ENCODE results near the gene AZU1.

- TF ChIP-seq POLR2AphosphoS5 (IDR thresholded peaks at IDR 0.05; ENCODE audit: low read depth, low read length): no peak
- no peak for TF ChIP-seq POLR2A (IDR thresholded peaks at IDR 0.05; ENCODE audit: low read depth, low read length)
- no peak for TF ChIP-seq SPI1 (IDR thresholded peaks at IDR 0.05; ENCODE audit: low read depth, low read length)
- no peak for TF ChIP-seq PAX5 (IDR thresholded peaks at IDR 0.05; ENCODE audit: insufficient read depth, low read length, severe bottlenecking)
Measured at GRCh38 chr19:784541-784940, 43.1 kb upstream of the AZU1 start.
